MM.1S (cell line): ENCODE measurements around the gene TMEM150B.

Source experiments
- CTCF ChIP-seq: fragments of 300-600 bp; sonication (generic); IDR thresholded peaks from 2 replicates; pipeline ENCODE4 v1.5.1; 2016; ENCODE audit warnings: antibody characterized with exemption, low read length, mixed read lengths
- EZH2 ChIP-seq: fragments of 300-600 bp; sonication (generic); optimal IDR thresholded peaks from 2 replicates; pipeline ENCODE3; 2017; ENCODE audit warnings: low read depth, mild to moderate bottlenecking, antibody characterized with exemption, low read length, mixed read lengths
- EZH2phosphoT487 ChIP-seq: fragments of 300-600 bp; sonication (generic); IDR thresholded peaks from 2 replicates; pipeline ENCODE4 v1.6.1; 2018; ENCODE audit warnings: antibody characterized with exemption, low read length

GRCh38 chr19:55324662-55325061, 479 bp downstream of the TMEM150B start:
- TF ChIP-seq CTCF (no peak), EZH2 (no peak), EZH2phosphoT487 (no peak)
